ENCODE results near the gene ACAA2.

DNA sequence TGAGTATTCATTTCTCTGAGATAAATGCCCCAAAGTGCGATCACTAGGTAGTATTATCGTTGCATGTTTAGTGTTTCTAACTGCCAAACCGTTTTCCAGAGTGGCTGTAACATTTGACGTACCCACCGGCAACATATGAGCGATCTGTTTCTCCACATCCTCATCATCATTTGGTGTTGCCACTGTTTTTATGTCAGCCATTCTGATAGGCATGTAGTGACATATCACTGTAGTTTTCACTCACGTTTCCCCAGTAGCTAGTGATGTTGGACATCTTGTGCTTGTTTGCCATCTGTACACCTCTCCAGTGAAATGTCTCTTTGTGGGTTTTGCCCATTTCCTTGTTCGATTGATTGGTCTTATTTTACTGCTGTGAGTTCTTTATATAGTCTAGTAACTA, 63.8 kb downstream of the ACAA2 start:
- TF ChIP-seq YY1 (IDR thresholded peaks at IDR 0.05) (no peak), JUND (IDR thresholded peaks at IDR 0.05) (no peak), EGR1 (IDR thresholded peaks at IDR 0.05; ENCODE audit: low read depth in 2 of 2) (no peak), FOXA1 (IDR thresholded peaks at IDR 0.05) (no peak), RAD21 (IDR thresholded peaks at IDR 0.05) (no peak), TAF1 (conservative IDR thresholded peaks at IDR 0.05) (no peak), HNF4A (conservative IDR thresholded peaks at IDR 0.05) (no peak), RXRA (IDR thresholded peaks at IDR 0.05) (no peak)
- TF ChIP-seq, protein P1, sequence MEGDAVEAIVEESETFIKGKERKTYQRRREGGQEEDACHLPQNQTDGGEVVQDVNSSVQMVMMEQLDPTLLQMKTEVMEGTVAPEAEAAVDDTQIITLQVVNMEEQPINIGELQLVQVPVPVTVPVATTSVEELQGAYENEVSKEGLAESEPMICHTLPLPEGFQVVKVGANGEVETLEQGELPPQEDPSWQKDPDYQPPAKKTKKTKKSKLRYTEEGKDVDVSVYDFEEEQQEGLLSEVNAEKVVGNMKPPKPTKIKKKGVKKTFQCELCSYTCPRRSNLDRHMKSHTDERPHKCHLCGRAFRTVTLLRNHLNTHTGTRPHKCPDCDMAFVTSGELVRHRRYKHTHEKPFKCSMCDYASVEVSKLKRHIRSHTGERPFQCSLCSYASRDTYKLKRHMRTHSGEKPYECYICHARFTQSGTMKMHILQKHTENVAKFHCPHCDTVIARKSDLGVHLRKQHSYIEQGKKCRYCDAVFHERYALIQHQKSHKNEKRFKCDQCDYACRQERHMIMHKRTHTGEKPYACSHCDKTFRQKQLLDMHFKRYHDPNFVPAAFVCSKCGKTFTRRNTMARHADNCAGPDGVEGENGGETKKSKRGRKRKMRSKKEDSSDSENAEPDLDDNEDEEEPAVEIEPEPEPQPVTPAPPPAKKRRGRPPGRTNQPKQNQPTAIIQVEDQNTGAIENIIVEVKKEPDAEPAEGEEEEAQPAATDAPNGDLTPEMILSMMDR (IDR thresholded peaks at IDR 0.05; ENCODE audit: low read depth, low read length, missing input control), result no peak
- TF ChIP-seq, protein P2, sequence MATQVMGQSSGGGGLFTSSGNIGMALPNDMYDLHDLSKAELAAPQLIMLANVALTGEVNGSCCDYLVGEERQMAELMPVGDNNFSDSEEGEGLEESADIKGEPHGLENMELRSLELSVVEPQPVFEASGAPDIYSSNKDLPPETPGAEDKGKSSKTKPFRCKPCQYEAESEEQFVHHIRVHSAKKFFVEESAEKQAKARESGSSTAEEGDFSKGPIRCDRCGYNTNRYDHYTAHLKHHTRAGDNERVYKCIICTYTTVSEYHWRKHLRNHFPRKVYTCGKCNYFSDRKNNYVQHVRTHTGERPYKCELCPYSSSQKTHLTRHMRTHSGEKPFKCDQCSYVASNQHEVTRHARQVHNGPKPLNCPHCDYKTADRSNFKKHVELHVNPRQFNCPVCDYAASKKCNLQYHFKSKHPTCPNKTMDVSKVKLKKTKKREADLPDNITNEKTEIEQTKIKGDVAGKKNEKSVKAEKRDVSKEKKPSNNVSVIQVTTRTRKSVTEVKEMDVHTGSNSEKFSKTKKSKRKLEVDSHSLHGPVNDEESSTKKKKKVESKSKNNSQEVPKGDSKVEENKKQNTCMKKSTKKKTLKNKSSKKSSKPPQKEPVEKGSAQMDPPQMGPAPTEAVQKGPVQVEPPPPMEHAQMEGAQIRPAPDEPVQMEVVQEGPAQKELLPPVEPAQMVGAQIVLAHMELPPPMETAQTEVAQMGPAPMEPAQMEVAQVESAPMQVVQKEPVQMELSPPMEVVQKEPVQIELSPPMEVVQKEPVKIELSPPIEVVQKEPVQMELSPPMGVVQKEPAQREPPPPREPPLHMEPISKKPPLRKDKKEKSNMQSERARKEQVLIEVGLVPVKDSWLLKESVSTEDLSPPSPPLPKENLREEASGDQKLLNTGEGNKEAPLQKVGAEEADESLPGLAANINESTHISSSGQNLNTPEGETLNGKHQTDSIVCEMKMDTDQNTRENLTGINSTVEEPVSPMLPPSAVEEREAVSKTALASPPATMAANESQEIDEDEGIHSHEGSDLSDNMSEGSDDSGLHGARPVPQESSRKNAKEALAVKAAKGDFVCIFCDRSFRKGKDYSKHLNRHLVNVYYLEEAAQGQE (IDR thresholded peaks at IDR 0.05), result no peak
